Activated CD4-positive, alpha-beta T cell treated with anti-CD3 and anti-CD28 coated beads, Interleukin-2, amount 10 ng/mL, durations not matched to agents 24 days and 14 days (primary cell): ENCODE results near the gene LEAP2. TPM values are rescaled to one million over a fixed set of nuclear protein-coding genes. Genes with fewer than 3 reads are reported as not detected.

Source experiments
- DNase-seq: peaks from one replicate; pipeline ENCODE4 v3.0.0; 2022
- H3K27ac Mint-ChIP-seq: one replicate; pipeline ENCODE4 v1.8.0; 2022; ENCODE audit warnings: mild to moderate bottlenecking, mixed read lengths
- H3K27me3 Mint-ChIP-seq: one replicate; pipeline ENCODE4 v1.8.0; 2022; ENCODE audit warnings: mixed read lengths
- H3K36me3 Mint-ChIP-seq: one replicate; pipeline ENCODE4 v1.8.0; 2022; ENCODE audit warnings: low read depth, mild to moderate bottlenecking, mixed read lengths
- H3K4me1 Mint-ChIP-seq: one replicate; pipeline ENCODE4 v1.8.0; 2021; ENCODE audit warnings: mixed read lengths
- H3K4me3 Mint-ChIP-seq: one replicate; pipeline ENCODE4 v1.8.0; 2022; ENCODE audit warnings: mild to moderate bottlenecking, moderate library complexity, mixed read lengths
- H3K9me3 Mint-ChIP-seq: one replicate; pipeline ENCODE4 v1.8.0; 2021; ENCODE audit warnings: mixed read lengths
- intact Hi-C: fragments of 100-400 bp; cut with micrococcal nuclease; formaldehyde crosslinking; loops from one replicate; pipeline ENCODE4 v1.15.1; 2023
- total RNA-seq: library from RNA; stranded (reverse); gene quantifications from 2 replicates; pipeline ENCODE4 v1.2.3, GENCODE V29; 2022

The LEAP2 gene
- total RNA-seq, 1 donor from 2014 or later = 4.7 TPM

DNA sequence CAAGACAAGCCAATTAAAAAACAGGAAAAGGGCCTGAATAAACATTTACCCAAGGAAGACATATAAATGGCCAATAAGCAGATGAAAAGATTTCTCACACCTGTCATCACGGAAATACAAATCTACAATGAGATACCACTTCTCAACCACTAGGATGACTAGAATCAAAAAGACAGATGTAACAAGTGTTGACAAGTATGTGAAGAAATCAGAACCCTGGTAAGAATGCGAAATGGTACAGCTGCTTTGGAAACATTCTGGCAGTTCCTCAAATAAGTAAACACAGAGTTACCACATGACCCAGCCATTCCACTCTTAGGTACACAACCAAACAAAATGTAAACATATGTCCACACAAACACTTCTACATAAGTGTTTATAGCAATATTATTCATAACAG lies 32.5 kb downstream of the LEAP2 start:
- no peak for DNase-seq
- Mint-ChIP-seq H3K27ac (no peak overlapping the region), H3K4me3 (no peak overlapping the region), H3K4me1 (peaks cover 2% of the 10 kb centered on the region), H3K9me3 (no peaks in the 10 kb centered on the region), H3K27me3 (no peaks in the 10 kb centered on the region), H3K36me3 (peaks cover 19% of the 10 kb centered on the region)
- intact Hi-C loops = no loop called here

DNA sequence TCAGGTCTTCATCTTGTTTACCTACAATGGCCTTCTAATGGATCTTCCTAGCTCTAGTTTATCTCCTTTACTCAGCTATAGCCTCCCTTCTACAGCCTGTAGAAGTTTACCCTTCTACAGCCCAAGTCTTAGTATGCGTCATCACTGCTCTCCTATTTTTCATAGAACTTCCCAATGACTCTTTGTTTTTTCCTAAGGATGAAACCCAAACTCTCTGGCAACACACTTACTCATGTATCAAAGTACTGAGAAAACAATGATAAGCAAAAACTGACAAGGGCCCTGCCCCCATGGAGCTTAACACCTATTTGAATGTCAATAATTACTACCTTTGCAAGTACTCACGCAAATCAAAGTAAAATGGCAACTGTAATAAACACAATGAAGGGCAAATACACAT lies 33.7 kb downstream of the LEAP2 start:
- H3K4me1 Mint-ChIP-seq = peaks cover 2% of the 10 kb centered on the region
- no peak for DNase-seq
- H3K9me3 Mint-ChIP-seq = no peaks in the 10 kb centered on the region
- no peak overlapping the region for H3K4me3 Mint-ChIP-seq
- intact Hi-C loops = no loop called here
- H3K27ac Mint-ChIP-seq = no peak overlapping the region
- H3K27me3 Mint-ChIP-seq = no peaks in the 10 kb centered on the region
- H3K36me3 Mint-ChIP-seq = peaks cover 22% of the 10 kb centered on the region

DNA sequence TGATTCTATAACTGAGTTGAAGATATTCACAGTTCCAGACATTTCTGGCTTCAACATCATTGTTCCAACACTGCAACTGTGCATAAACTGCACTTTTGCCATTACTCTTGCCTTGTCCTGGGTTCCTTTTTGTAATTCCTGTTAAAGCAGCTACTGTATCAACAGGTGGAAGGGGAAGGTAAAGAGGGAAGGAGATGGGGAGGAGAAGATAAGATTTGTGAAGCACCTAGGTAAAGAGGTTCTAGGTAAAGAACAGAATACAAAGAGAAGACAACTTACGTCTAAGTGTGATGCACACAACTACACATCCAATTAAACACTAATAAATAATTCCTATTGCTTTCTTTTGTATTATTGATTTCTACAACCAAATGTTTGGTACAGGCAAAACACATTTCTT lies 36.2 kb downstream of the LEAP2 start:
- H3K36me3 Mint-ChIP-seq = peaks cover 21% of the 10 kb centered on the region
- peaks cover 3% of the 10 kb centered on the region for H3K4me1 Mint-ChIP-seq
- H3K27me3 Mint-ChIP-seq = no peaks in the 10 kb centered on the region
- intact Hi-C loops = no loop called here
- no peaks in the 10 kb centered on the region for H3K9me3 Mint-ChIP-seq
- no peak for DNase-seq
- H3K27ac Mint-ChIP-seq = no peak overlapping the region
- H3K4me3 Mint-ChIP-seq = no peak overlapping the region

DNA sequence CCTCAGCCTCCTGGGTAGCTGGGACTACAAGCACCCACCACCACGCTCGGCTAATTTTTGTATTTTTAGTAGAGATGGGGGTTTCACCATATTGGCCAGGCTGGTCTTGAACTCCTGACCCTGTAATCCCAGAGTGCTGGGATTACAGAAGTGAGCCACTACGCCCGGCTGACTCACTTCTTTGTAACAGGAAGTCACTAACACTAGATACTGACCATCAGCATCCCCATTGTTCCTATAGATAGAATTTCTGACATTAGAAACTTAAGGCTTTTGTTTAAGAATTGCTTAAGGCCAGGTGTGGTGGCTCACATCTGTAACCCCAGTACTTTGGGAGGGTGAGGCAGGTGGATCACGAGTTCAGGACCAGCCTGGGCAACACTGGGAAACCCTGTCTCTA lies 42.2 kb downstream of the LEAP2 start:
- Mint-ChIP-seq H3K4me3 (no peak overlapping the region), H3K36me3 (peaks cover 26% of the 10 kb centered on the region), H3K27me3 (no peaks in the 10 kb centered on the region), H3K4me1 (peaks cover 3% of the 10 kb centered on the region), H3K9me3 (no peaks in the 10 kb centered on the region), H3K27ac (no peak overlapping the region)
- intact Hi-C loops = no loop called here
- no peak for DNase-seq

DNA sequence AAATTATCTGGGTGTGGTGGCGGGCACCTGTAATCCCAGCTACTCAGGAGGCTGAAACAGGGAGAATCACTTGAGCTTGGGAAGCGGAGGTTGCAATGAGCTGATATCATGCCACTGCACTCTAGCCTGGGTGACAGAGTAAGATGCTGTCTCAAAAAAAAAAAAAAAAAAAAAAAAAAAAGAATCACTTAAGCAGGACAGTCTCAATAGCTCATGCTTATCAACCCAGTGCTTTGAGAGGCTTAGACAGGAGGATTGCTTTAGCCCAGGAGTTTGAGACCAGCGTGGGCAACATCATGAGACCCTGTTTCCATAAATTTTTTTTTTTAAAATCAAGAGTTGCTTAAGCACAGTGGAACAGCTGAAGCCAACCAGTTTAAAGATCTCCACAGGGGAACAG lies 42.6 kb downstream of the LEAP2 start:
- H3K36me3 Mint-ChIP-seq = peaks cover 29% of the 10 kb centered on the region
- H3K4me3 Mint-ChIP-seq = no peak overlapping the region
- H3K27ac Mint-ChIP-seq = no peak overlapping the region
- peaks cover 3% of the 10 kb centered on the region for H3K4me1 Mint-ChIP-seq
- no peaks in the 10 kb centered on the region for H3K9me3 Mint-ChIP-seq
- no peaks in the 10 kb centered on the region for H3K27me3 Mint-ChIP-seq
- intact Hi-C loops = no loop called here
- DNase-seq = no peak

Other genes with a start within 250 kb of the LEAP2 start
- gene IL13, start 215.5 kb upstream of the LEAP2 start, total RNA-seq = 231 and 239 TPM in 2 replicates
- gene IL4, start 199.7 kb upstream of the LEAP2 start, total RNA-seq = 20.5 and 21.2 TPM in 2 replicates
- gene KIF3A, start 136.1 kb upstream of the LEAP2 start, total RNA-seq = 44.2 and 51.9 TPM in 2 replicates
- gene CCNI2, start 126.2 kb upstream of the LEAP2 start, total RNA-seq = 39.5 and 42.7 TPM in 2 replicates
- gene SEPTIN8, start 96.4 kb upstream of the LEAP2 start, total RNA-seq = 43.8 and 45.4 TPM in 2 replicates
- 0.59 and 0.65 TPM in 2 replicates for gene SOWAHA, start 60.4 kb upstream of the LEAP2 start, total RNA-seq
- 5.3 and 7.4 TPM in 2 replicates for gene SHROOM1, start 43.0 kb upstream of the LEAP2 start, total RNA-seq
- 0.30 and 0.45 TPM in 2 replicates for gene GDF9, start 7.2 kb upstream of the LEAP2 start, total RNA-seq
- 454 and 464 TPM in 2 replicates for gene UQCRQ, start 7.0 kb upstream of the LEAP2 start, total RNA-seq
- 32.3 and 32.7 TPM in 2 replicates for gene AFF4, start 90.0 kb downstream of the LEAP2 start, total RNA-seq
- gene ZCCHC10, start 152.9 kb downstream of the LEAP2 start, total RNA-seq = 32.2 and 36.0 TPM in 2 replicates
- 267 and 270 TPM in 2 replicates for gene HSPA4, start 178.3 kb downstream of the LEAP2 start, total RNA-seq